DOHH2 (cell line): ENCODE results near the gene NCAM1.

Source experiments
- EZH2phosphoT487 ChIP-seq: fragments of 200-600 bp; sonication (generic); IDR thresholded peaks from 2 replicates; pipeline ENCODE4 v1.6.1; 2017; ENCODE audit warnings: borderline replicate concordance, mild to moderate bottlenecking, antibody characterized with exemption, low read length, moderate library complexity, mixed read lengths
- TF ChIP-seq, protein P1 (sequence below): fragments of 200-600 bp; sonication (generic); IDR thresholded peaks from one replicate; pipeline ENCODE4 v1.5.1; 2014; ENCODE audit warnings: antibody characterized with exemption, mild to moderate bottlenecking, low read depth, low read length; ENCODE audit not compliant: poor library complexity, severe bottlenecking

DNA sequence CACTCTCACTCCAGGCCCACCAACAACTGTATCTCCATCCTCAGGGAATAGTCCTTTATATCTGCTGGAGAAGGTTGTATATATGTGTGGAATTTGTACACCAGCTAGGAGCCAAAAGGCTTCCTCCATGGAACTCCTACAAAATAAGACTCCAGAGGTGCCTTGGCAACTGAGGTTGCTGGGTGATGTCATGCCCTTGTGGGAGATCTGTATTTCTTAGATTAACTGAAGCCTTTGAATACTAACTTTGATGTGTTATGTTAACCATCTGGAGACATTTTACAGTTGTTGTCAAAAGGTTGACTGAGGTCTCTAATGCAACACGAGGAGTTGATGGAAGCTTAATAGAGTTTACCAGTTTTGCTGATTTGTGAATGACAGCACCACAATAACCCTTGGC lies 213.7 kb downstream of the NCAM1 start:
- TF ChIP-seq, protein P1, sequence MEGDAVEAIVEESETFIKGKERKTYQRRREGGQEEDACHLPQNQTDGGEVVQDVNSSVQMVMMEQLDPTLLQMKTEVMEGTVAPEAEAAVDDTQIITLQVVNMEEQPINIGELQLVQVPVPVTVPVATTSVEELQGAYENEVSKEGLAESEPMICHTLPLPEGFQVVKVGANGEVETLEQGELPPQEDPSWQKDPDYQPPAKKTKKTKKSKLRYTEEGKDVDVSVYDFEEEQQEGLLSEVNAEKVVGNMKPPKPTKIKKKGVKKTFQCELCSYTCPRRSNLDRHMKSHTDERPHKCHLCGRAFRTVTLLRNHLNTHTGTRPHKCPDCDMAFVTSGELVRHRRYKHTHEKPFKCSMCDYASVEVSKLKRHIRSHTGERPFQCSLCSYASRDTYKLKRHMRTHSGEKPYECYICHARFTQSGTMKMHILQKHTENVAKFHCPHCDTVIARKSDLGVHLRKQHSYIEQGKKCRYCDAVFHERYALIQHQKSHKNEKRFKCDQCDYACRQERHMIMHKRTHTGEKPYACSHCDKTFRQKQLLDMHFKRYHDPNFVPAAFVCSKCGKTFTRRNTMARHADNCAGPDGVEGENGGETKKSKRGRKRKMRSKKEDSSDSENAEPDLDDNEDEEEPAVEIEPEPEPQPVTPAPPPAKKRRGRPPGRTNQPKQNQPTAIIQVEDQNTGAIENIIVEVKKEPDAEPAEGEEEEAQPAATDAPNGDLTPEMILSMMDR = no peak
- TF ChIP-seq EZH2phosphoT487 = no peak
